ENCODE data around the gene HYLS1.

The HYLS1 gene

DNA sequence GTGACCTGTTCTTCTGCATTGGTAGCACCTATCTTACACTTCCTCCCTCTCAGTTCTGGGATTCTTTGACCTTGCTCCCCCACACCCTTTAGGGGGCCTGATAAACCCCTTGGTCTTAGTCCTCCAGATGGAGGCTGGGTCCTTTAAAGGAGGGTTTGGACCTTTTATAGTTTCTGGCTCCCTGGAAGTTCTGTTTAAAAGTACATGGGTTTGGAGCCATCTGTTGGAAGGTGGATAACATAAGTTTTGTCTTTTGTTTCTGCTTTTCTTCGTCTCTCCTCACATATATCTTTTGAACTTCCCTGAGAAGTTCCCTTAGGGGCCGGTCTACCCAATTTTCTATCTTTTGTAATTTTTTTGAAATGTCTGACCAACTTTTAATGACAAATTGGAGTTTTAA is 17.9 kb upstream of the HYLS1 start:
- TF ChIP-seq TCF12 (IDR thresholded peaks at IDR 0.05; ENCODE audit: low read depth) = no peak
- TF ChIP-seq ZBTB7A (IDR thresholded peaks at IDR 0.05; ENCODE audit: low read depth) = no peak
- no peak for TF ChIP-seq TEAD4 (IDR thresholded peaks at IDR 0.05)
- TF ChIP-seq TAF1 (IDR thresholded peaks at IDR 0.05; ENCODE audit: low read depth) = no peak
- TF ChIP-seq CREB1 (IDR thresholded peaks at IDR 0.05; ENCODE audit: low read depth) = no peak
- TF ChIP-seq, protein P1, sequence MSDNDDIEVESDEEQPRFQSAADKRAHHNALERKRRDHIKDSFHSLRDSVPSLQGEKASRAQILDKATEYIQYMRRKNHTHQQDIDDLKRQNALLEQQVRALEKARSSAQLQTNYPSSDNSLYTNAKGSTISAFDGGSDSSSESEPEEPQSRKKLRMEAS (IDR thresholded peaks at IDR 0.05) = no peak
- no peak for TF ChIP-seq CEBPB (IDR thresholded peaks at IDR 0.05)
- TF ChIP-seq FOXM1 (IDR thresholded peaks at IDR 0.05; ENCODE audit: borderline replicate concordance, low read depth) = no peak
- no peak for TF ChIP-seq EP300 (IDR thresholded peaks at IDR 0.05; ENCODE audit: borderline replicate concordance)
- no peak for TF ChIP-seq YY1 (IDR thresholded peaks at IDR 0.05; ENCODE audit: low read depth)
- no peak for TF ChIP-seq NFIC (IDR thresholded peaks at IDR 0.05)
- TF ChIP-seq, protein P2, sequence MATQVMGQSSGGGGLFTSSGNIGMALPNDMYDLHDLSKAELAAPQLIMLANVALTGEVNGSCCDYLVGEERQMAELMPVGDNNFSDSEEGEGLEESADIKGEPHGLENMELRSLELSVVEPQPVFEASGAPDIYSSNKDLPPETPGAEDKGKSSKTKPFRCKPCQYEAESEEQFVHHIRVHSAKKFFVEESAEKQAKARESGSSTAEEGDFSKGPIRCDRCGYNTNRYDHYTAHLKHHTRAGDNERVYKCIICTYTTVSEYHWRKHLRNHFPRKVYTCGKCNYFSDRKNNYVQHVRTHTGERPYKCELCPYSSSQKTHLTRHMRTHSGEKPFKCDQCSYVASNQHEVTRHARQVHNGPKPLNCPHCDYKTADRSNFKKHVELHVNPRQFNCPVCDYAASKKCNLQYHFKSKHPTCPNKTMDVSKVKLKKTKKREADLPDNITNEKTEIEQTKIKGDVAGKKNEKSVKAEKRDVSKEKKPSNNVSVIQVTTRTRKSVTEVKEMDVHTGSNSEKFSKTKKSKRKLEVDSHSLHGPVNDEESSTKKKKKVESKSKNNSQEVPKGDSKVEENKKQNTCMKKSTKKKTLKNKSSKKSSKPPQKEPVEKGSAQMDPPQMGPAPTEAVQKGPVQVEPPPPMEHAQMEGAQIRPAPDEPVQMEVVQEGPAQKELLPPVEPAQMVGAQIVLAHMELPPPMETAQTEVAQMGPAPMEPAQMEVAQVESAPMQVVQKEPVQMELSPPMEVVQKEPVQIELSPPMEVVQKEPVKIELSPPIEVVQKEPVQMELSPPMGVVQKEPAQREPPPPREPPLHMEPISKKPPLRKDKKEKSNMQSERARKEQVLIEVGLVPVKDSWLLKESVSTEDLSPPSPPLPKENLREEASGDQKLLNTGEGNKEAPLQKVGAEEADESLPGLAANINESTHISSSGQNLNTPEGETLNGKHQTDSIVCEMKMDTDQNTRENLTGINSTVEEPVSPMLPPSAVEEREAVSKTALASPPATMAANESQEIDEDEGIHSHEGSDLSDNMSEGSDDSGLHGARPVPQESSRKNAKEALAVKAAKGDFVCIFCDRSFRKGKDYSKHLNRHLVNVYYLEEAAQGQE (IDR thresholded peaks at IDR 0.05; ENCODE audit: low read depth) = no peak
- TF ChIP-seq RAD21 (IDR thresholded peaks at IDR 0.05; ENCODE audit: low read depth) = no peak
- TF ChIP-seq, protein P3, sequence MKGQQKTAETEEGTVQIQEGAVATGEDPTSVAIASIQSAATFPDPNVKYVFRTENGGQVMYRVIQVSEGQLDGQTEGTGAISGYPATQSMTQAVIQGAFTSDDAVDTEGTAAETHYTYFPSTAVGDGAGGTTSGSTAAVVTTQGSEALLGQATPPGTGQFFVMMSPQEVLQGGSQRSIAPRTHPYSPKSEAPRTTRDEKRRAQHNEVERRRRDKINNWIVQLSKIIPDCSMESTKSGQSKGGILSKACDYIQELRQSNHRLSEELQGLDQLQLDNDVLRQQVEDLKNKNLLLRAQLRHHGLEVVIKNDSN (IDR thresholded peaks at IDR 0.05) = no peak
- no peak for TF ChIP-seq EGR1 (IDR thresholded peaks at IDR 0.05)

DNA sequence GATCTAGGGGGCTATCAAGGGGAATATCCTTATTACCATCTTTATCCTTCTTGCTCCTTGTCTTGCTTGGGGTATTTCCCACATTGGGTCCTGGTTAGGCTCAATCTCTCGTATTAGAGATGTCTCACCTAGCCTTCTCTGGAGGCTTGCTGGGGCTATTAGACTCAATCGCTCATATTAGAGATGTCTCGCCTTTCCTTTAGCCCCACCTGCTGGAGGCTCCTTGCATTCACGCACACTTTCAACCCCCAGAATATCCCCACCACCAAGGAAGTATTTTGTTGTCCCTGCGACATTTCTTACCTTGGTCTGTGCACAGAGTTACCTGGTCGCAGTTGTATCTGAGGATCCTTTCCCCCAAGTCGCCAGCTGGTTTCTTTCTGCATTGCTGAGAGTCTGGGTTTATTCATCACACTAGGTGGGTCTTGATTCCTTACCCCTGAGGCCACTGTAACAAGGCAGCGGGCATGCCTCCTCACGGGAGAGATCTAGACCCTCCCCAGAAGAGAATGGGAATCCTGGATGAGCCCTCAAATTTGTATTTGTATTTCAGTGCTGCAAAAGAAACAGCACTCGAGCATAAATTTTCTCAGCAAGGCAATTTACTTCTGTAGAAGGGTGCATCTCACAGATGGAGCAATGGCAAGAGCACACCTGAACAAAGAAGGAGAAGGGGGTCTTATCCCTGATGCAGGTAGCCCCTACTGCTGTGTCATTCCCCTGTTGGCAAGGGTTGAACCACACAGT is 15.9 kb upstream of the HYLS1 start:
- TF ChIP-seq RAD21 (IDR thresholded peaks at IDR 0.05; ENCODE audit: low read depth) (peak; percentile 73), CREB1 (IDR thresholded peaks at IDR 0.05; ENCODE audit: low read depth) (no peak)
- TF ChIP-seq, protein P3 (IDR thresholded peaks at IDR 0.05) = no peak

DNA sequence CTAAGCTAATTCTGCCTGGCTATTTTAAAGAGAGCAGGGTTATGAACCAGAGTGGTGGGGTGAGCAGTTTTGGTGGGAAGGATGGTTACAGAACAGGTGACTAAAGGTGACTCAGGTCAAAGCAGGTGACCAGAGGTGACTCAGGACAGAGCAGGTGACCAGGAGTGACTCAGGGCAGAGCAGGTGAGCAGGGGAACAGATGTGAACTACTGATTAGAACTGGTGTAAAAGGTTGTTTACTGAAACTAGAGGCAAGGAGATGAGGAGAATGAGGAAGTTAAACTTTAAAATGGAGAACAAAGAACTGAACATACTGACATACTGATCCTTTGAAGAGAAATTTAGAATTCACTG is 15.4 kb upstream of the HYLS1 start:
- TF ChIP-seq RAD21 (IDR thresholded peaks at IDR 0.05; ENCODE audit: low read depth) = no peak
- no peak for TF ChIP-seq TCF12 (IDR thresholded peaks at IDR 0.05; ENCODE audit: low read depth)
- TF ChIP-seq ZBTB7A (IDR thresholded peaks at IDR 0.05; ENCODE audit: low read depth) = no peak

DNA sequence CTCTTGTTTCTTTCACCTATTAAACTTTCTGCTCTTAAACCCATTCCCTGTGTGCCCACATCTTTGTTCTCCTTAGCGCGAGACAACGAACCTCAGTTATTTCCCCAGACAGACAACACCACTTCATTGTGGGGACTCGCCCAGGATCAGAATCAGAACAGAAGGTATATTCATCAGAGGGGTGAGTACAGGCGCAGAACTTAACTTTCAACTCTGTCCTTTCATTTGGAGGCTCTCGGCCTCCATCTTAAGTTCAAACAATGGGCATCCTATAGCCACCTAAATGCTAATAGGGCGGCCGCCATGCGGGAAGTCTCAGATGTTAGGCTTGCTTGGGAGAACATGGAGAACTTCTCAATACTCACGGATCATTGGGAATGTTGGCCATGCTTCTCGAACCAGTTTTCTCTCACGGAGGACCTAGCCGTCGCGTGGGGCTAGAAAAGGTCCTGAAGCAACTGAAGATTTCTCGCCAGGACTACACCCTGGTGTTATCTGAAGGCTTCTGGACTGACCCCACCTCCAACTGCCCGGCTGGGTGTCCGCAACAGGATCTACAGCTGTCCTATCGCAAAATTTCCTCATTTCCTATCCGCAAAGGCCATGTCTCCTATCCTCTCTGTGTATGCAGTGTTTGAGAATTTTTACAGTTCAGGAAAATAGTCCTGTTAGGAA is 13.4 kb upstream of the HYLS1 start:
- no peak for TF ChIP-seq TCF12 (IDR thresholded peaks at IDR 0.05; ENCODE audit: low read depth)
- no peak for TF ChIP-seq CREB1 (IDR thresholded peaks at IDR 0.05; ENCODE audit: low read depth)
- no peak for TF ChIP-seq FOXM1 (IDR thresholded peaks at IDR 0.05; ENCODE audit: borderline replicate concordance, low read depth)
- TF ChIP-seq, protein P3 (IDR thresholded peaks at IDR 0.05) = no peak
- TF ChIP-seq, protein P2 (IDR thresholded peaks at IDR 0.05; ENCODE audit: low read depth) = no peak
- TF ChIP-seq TAF1 (IDR thresholded peaks at IDR 0.05; ENCODE audit: low read depth) = no peak
- TF ChIP-seq TEAD4 (IDR thresholded peaks at IDR 0.05) = no peak
- no peak for TF ChIP-seq YY1 (IDR thresholded peaks at IDR 0.05; ENCODE audit: low read depth)
- TF ChIP-seq EP300 (IDR thresholded peaks at IDR 0.05; ENCODE audit: borderline replicate concordance) = no peak
- no peak for TF ChIP-seq RAD21 (IDR thresholded peaks at IDR 0.05; ENCODE audit: low read depth)
- TF ChIP-seq CEBPB (IDR thresholded peaks at IDR 0.05) = no peak
- no peak for TF ChIP-seq NFIC (IDR thresholded peaks at IDR 0.05)
- no peak for TF ChIP-seq EGR1 (IDR thresholded peaks at IDR 0.05)
- no peak for TF ChIP-seq ZBTB7A (IDR thresholded peaks at IDR 0.05; ENCODE audit: low read depth)
- TF ChIP-seq, protein P1 (IDR thresholded peaks at IDR 0.05) = no peak

DNA sequence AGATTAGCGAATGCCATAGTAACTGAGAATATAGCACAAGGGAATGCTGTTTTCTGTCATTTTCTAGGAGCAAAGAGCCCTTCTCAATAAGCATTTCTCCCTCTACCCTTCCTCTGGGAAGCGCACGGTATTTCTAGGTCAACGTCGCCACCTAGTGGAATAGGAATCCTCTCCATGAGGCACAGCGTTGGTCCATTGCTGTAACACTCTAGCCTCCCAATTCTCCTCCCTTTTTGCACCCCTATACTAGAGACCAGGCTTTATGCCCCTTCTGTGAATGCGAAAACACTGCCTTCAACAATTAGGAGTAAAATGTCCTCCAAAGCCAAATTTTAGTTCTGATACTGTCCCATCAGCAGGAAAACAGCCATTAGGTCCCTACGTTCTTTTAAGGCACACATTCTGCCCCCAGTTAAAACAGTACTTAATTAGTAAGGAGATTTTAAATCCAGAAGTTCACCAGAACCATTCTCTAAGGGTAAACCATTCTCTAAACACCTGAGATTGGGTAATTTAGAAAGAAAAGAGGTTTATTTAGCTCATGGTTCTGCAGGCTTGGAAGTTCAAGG is 12.8 kb upstream of the HYLS1 start:
- TF ChIP-seq ZBTB7A (IDR thresholded peaks at IDR 0.05; ENCODE audit: low read depth) = no peak
- TF ChIP-seq EP300 (IDR thresholded peaks at IDR 0.05; ENCODE audit: borderline replicate concordance) = no peak
- no peak for TF ChIP-seq TEAD4 (IDR thresholded peaks at IDR 0.05)
- TF ChIP-seq, protein P1 (IDR thresholded peaks at IDR 0.05) = no peak
- peak; percentile 92 for TF ChIP-seq RAD21 (IDR thresholded peaks at IDR 0.05; ENCODE audit: low read depth)

All from Ishikawa (cell line).